Astrocyte of the spinal cord (primary cell): Measurements from ENCODE around the gene PTPRD.
A peak's percentile ranks its signal among the peaks of the same experiment; 100 is the strongest.

Experiments
- DNase-seq: peaks from one replicate; pipeline ENCODE4 v3.0.0; 2011; ENCODE audit warnings: low read depth, low spot score
- H3K4me3 ChIP-seq: 2 replicates; pipeline ENCODE4 v1.5.1; 2011; ENCODE audit warnings: low read depth, mild to moderate bottlenecking, low read length, moderate library complexity
- CTCF ChIP-seq: IDR thresholded peaks from 2 replicates; pipeline ENCODE4 v1.5.1; 2012; ENCODE audit warnings: low read depth, mild to moderate bottlenecking, low read length, inconsistent platforms
- in situ Hi-C: cut with HindIII; loops from 2 replicates; pipeline ENCODE4 v1.10.0; 2017; ENCODE audit warnings: low sequenced_read_pairs

PTPRD gene

GRCh38 chr9:8508671-8509290 lies 2104.0 kb downstream of the PTPRD start:
- in situ Hi-C loops: no loop called here
- no peak for TF ChIP-seq CTCF
- H3K4me3 ChIP-seq: no peak overlapping the region
- DNase-seq: no peak

GRCh38 chr9:8494571-8494970 lies 2118.2 kb downstream of the PTPRD start:
- DNase-seq: no peak
- no peak overlapping the region for H3K4me3 ChIP-seq
- no peak for TF ChIP-seq CTCF
- in situ Hi-C loops: no loop called here

- no peak for DNase-seq
- in situ Hi-C loops: no loop called here
- TF ChIP-seq CTCF: no peak
- H3K4me3 ChIP-seq: no peak overlapping the region
Observed at GRCh38 chr9:8492679-8493078, 2120.1 kb downstream of the PTPRD start.

GRCh38 chr9:8492024-8492423 lies 2120.8 kb downstream of the PTPRD start:
- no peak overlapping the region for H3K4me3 ChIP-seq
- no peak for DNase-seq
- in situ Hi-C loops: no loop called here
- TF ChIP-seq CTCF: no peak

- TF ChIP-seq CTCF: no peak
- no peak for DNase-seq
- H3K4me3 ChIP-seq: no peak overlapping the region
- in situ Hi-C loops: no loop called here
Observed at GRCh38 chr9:8491563-8491962, 2121.2 kb downstream of the PTPRD start.

GRCh38 chr9:8489835-8490234 lies 2123.0 kb downstream of the PTPRD start:
- in situ Hi-C loops: no loop called here
- TF ChIP-seq CTCF: no peak
- no peak for DNase-seq
- no peak overlapping the region for H3K4me3 ChIP-seq

GRCh38 chr9:8486095-8486494 lies 2126.7 kb downstream of the PTPRD start:
- no peak overlapping the region for H3K4me3 ChIP-seq
- peak; percentile 18 for DNase-seq
- in situ Hi-C loops: no loop called here
- peak; percentile 40 for TF ChIP-seq CTCF
